Measurements from ENCODE around the gene STEAP1.

Gene STEAP1

DNA sequence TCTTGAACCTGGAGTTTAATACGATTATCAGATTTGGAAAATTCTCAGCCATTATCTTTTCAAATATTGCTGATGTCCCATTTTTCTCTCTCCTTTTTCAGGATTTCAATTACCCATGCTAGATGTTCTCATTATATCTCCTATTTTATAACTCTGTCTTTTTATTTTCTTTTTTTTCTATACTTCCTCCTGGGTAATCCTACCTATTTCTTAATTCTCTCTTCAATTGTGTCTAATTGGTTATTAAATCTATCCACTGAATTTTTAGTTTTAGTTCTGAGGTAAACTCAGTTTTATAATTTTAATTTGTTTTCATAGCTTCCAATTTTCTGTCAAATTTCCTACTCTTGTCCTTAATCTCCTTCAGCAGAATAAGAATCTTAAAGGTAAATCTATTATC lies 15.6 kb downstream of the STEAP1 start:
- DNase-seq (ENCODE audit: low read depth), result no peak
- no peak overlapping the region for H3K4me3 ChIP-seq (ENCODE audit: low read depth, low read length)
- TF ChIP-seq, protein P1, sequence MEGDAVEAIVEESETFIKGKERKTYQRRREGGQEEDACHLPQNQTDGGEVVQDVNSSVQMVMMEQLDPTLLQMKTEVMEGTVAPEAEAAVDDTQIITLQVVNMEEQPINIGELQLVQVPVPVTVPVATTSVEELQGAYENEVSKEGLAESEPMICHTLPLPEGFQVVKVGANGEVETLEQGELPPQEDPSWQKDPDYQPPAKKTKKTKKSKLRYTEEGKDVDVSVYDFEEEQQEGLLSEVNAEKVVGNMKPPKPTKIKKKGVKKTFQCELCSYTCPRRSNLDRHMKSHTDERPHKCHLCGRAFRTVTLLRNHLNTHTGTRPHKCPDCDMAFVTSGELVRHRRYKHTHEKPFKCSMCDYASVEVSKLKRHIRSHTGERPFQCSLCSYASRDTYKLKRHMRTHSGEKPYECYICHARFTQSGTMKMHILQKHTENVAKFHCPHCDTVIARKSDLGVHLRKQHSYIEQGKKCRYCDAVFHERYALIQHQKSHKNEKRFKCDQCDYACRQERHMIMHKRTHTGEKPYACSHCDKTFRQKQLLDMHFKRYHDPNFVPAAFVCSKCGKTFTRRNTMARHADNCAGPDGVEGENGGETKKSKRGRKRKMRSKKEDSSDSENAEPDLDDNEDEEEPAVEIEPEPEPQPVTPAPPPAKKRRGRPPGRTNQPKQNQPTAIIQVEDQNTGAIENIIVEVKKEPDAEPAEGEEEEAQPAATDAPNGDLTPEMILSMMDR (IDR thresholded peaks at IDR 0.05; ENCODE audit: insufficient read depth, low read depth, low read length, missing control alignments), result no peak

DNA sequence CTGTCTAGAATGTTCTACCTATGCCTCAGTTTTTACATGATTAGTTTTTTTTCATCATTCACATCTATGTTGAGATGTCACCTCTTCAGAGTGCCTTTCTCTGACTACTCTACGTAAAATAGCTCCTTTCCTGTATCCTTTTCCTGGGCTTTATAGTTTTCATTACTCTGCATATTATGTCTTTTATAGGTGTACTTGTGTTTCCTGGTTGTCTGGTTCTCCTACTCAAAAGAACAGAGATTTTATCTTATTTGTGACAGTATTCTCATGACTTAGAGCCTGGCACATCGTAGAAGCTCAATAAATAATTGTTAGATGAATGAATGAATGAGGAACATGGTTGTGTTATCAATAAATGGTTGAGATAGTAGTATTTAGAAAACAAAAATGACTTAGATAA lies 17.9 kb downstream of the STEAP1 start:
- DNase-seq (ENCODE audit: low read depth), result no peak
- TF ChIP-seq, protein P1 (IDR thresholded peaks at IDR 0.05; ENCODE audit: insufficient read depth, low read depth, low read length, missing control alignments), result no peak

DNA sequence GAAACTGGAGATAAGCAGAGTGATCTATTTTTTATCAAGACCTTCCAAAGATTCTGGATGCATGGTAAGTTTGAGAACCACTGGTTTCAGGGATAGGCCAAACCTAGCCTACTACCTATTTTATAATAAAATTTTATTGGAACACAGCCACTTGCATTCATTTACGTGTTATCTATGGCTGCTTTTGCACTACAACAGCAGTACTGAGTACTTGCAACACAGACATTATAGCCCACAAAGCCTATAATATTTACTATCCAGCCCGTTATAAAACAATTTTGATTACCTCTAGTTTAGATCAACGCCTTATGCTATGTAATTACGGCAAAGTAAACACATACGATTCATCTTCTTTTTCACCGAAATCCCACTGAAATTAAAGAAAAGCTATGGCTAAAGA lies 18.4 kb downstream of the STEAP1 start:
- H3K4me3 ChIP-seq (ENCODE audit: low read depth, low read length), result no peak overlapping the region
- no peak for DNase-seq (ENCODE audit: low read depth)
- TF ChIP-seq, protein P1 (IDR thresholded peaks at IDR 0.05; ENCODE audit: insufficient read depth, low read depth, low read length, missing control alignments), result no peak

More for the DNA sequence above, 17.9 kb downstream of the STEAP1 start:
- H3K4me3 ChIP-seq (ENCODE audit: low read depth, low read length), result no peak overlapping the region

DNA sequence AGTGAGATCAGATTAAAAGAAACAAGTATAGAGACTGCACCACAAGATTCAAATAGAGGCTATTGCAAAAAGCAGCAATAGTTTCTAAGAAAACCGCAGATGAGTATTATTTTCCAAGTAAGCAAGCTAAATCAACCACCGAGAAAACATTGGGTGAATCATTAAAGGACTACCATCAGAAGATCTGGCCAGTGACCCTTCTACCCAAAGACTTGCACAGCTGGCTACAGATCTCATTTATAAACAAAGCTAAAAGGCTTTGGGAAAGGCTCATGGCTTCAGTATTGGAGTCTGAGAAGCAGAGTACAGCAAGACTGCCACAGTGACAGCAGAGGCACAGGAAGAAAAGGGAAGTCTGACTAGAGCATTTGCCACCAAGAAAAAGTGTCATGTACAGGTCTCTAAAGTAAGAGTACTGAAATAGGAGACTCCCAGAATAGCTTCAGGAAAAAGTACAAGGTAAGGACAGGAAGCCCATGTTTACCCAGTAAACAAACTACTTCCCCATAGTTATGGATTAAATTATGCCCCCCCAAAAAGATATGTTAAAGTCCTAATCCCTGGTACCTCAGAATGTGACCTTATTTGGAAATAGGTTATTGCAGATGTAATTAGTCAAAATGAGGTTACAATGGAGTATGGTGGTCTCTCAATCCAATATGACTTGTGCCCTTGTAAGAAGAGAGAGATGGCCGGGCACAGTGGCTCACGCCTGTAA lies 19.0 kb downstream of the STEAP1 start:
- peak; percentile 31 for DNase-seq (ENCODE audit: low read depth)
- TF ChIP-seq, protein P1 (IDR thresholded peaks at IDR 0.05; ENCODE audit: insufficient read depth, low read depth, low read length, missing control alignments), result no peak
- no peak overlapping the region for H3K4me3 ChIP-seq (ENCODE audit: low read depth, low read length)

DNA sequence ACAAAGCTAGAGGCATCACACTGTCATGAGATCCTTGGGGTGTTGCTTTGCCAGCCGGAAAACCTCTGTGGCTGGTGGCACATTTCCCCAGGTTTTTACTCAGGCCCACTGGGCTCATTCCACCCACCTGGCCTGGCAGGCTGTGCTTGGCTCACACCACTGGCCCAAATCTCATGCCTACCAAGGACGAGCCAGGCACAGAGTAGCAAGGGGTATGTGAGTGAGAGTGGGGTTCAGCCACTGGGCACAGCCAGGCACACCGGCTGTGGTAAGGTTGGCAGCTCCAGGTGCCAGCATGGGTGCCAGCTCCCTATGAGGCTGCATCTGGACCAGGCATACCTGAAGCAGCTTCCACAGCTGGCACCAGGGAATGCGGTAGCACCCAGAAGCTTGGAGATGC lies 21.4 kb downstream of the STEAP1 start:
- H3K4me3 ChIP-seq (ENCODE audit: low read depth, low read length), result no peak overlapping the region
- DNase-seq (ENCODE audit: low read depth), result no peak
- TF ChIP-seq, protein P1 (IDR thresholded peaks at IDR 0.05; ENCODE audit: insufficient read depth, low read depth, low read length, missing control alignments), result no peak

DNA sequence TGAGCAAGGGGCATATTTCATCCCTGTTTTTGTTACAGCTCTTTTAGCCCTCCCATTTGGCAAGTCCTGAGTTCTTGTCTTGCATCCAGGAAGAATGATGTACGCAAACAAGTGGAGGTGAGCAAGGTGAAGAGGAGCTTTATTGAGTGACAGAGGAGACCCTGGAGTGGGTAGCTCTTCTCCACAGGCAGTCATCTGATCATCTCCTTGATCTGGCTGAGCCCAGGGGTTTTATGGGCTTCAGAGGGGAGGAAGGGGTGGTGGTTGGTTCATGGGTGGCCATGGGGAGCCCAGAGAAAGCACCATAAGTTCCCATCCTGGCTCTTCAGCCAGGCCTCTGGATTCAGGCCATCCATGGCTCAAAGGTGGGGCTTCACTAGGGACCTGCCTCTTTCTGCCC lies 21.9 kb downstream of the STEAP1 start:
- H3K4me3 ChIP-seq (ENCODE audit: low read depth, low read length), result no peak overlapping the region
- no peak for DNase-seq (ENCODE audit: low read depth)
- TF ChIP-seq, protein P1 (IDR thresholded peaks at IDR 0.05; ENCODE audit: insufficient read depth, low read depth, low read length, missing control alignments), result no peak

DNA sequence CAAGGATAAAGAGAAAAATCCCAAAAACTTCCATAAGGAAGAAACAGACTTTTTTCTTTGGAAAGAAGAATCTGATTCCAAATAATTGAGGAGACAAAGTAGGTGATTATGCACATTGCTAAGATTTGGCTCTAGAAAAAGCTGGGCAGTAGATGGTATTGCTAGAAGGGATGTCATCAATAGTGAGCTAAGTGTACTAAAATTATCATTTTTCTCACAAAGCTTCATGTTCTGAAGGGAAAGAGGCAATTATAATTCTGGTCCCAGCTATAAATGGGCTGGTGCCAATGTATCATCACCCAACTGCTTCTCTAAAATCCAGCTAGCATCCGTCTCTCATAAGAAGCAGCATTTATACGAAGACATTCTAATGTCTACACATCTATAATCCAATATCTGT lies 23.9 kb downstream of the STEAP1 start:
- no peak for DNase-seq (ENCODE audit: low read depth)
- TF ChIP-seq, protein P1 (IDR thresholded peaks at IDR 0.05; ENCODE audit: insufficient read depth, low read depth, low read length, missing control alignments), result no peak
- H3K4me3 ChIP-seq (ENCODE audit: low read depth, low read length), result no peak overlapping the region

All from GM12865 (cell line).